ENCODE results near the gene ALDH1A3.
"Not testable (repeated sequence)": the region's sequence is repeated elsewhere in the genome, so short reads cannot be mapped to it uniquely, and the experiment has no call there.

The ALDH1A3 gene

GRCh38 chr15:100879464-100880138, at the start of gene ALDH1A3:
ALDH1A3 (plus strand) TSS chr15:100879831; CDS start chr15:100879908, 77 bp downstream.
- no peak for DNase-seq

GRCh38 chr15:100831467-100831866, 48.2 kb upstream of the ALDH1A3 start:
- DNase-seq, result no peak

GRCh38 chr15:100832149-100832942, 47.3 kb upstream of the ALDH1A3 start:
- DNase-seq, result no peak

- no peak for DNase-seq
Measured at GRCh38 chr15:100833417-100834389, 45.9 kb upstream of the ALDH1A3 start.

- no peak for DNase-seq
Measured at GRCh38 chr15:100834731-100835130, 44.9 kb upstream of the ALDH1A3 start.

GRCh38 chr15:100835636-100836035, 44.0 kb upstream of the ALDH1A3 start:
- no peak for DNase-seq

- DNase-seq, result no peak
Measured at GRCh38 chr15:100836501-100836900, 43.1 kb upstream of the ALDH1A3 start.

- DNase-seq, result no peak
Measured at GRCh38 chr15:100841426-100841825, 38.2 kb upstream of the ALDH1A3 start.

- no peak for DNase-seq
Measured at GRCh38 chr15:100842756-100843730, 36.6 kb upstream of the ALDH1A3 start.

GRCh38 chr15:100844167-100844566, 35.5 kb upstream of the ALDH1A3 start:
- DNase-seq, result no peak

- DNase-seq, result no peak
Measured at GRCh38 chr15:100844778-100845177, 34.9 kb upstream of the ALDH1A3 start.

- DNase-seq, result no peak
Measured at GRCh38 chr15:100847194-100847593, 32.4 kb upstream of the ALDH1A3 start.

- DNase-seq, result no peak
Measured at GRCh38 chr15:100849021-100849854, 30.4 kb upstream of the ALDH1A3 start.

GRCh38 chr15:100849855-100850218, 29.8 kb upstream of the ALDH1A3 start:
- no peak for DNase-seq

- not testable (repeated sequence) for DNase-seq
Measured at GRCh38 chr15:100851428-100852015, 28.1 kb upstream of the ALDH1A3 start.

- no peak for DNase-seq
Measured at GRCh38 chr15:100852630-100853029, 27.0 kb upstream of the ALDH1A3 start.

GRCh38 chr15:100853676-100854440, 25.8 kb upstream of the ALDH1A3 start:
- no peak for DNase-seq

- DNase-seq, result no peak
Measured at GRCh38 chr15:100856867-100857266, 22.8 kb upstream of the ALDH1A3 start.

- no peak for DNase-seq
Measured at GRCh38 chr15:100858294-100858693, 21.3 kb upstream of the ALDH1A3 start.

Data from SHP77 (cell line).